PC-3 (cell line): ENCODE measurements around the gene HUWE1. TPM values are rescaled to one million over a fixed set of nuclear protein-coding genes. Genes with fewer than 3 reads are reported as not detected.

ENCODE experiments used
- ATAC-seq: fragments of 200-7000 bp; cut with Tn5 transposase; 2 replicates; pipeline ENCODE4 v1.9.1; 2020; ENCODE audit warnings: mild to moderate bottlenecking, moderate library complexity
- BruUV-seq: library from RNA; stranded (reverse); fragments of 400-500 nt; replicated peaks from 2 replicates; lab custom pipeline; 2021; lab: Mats Ljungman, UMichigan
- CTCF ChIA-PET: fragments of 300-600 bp; sonication (Branson Sonifier 250); formaldehyde crosslinking; loops from one replicate; lab custom pipeline; 2022; ENCODE audit warnings: antibody characterized with exemption; lab: Charles Lee
- POLR2A ChIA-PET: fragments of 300-600 bp; sonication (Branson Sonifier 250); formaldehyde crosslinking; loops from one replicate; lab custom pipeline; 2022; ENCODE audit warnings: antibody characterized with exemption; ENCODE audit not compliant: unreplicated experiment; lab: Charles Lee
- DNase-seq: peaks from one replicate; pipeline ENCODE4 v3.0.0-alpha.2; 2015
- H2AFZ ChIP-seq: fragments of 300-600 bp; sonication (generic); 2 replicates; pipeline ENCODE4 v1.6.0; 2016; ENCODE audit warnings: antibody characterized with exemption, low read length
- H3F3A ChIP-seq: fragments of 300-600 bp; sonication (generic); one replicate; pipeline ENCODE4 v1.6.0; 2017; ENCODE audit warnings: antibody characterized with exemption, low read length, control low read depth, mild to moderate bottlenecking; ENCODE audit not compliant: unreplicated experiment
- H3K27ac ChIP-seq: fragments of 300-600 bp; sonication (generic); 2 replicates; pipeline ENCODE4 v1.5.1; 2016; ENCODE audit warnings: mild to moderate bottlenecking, low read length
- H3K27me3 ChIP-seq: fragments of 300-600 bp; sonication (generic); 2 replicates; pipeline ENCODE4 v1.6.1; 2016; ENCODE audit warnings: low read length, mixed read lengths
- H3K36me3 ChIP-seq: fragments of 300-600 bp; sonication (generic); 2 replicates; pipeline ENCODE4 v1.6.1; 2016; ENCODE audit warnings: low read depth, mixed run types, low read length, mixed read lengths
- H3K4me1 ChIP-seq: fragments of 300-600 bp; sonication (generic); 2 replicates; pipeline ENCODE4 v1.5.1; 2016; ENCODE audit warnings: low read length; ENCODE audit not compliant: insufficient read depth
- H3K4me2 ChIP-seq: fragments of 300-600 bp; sonication (generic); 2 replicates; pipeline ENCODE4 v1.6.0; 2016; ENCODE audit warnings: low read length
- H3K4me3 ChIP-seq: fragments of 300-600 bp; sonication (generic); 2 replicates; pipeline ENCODE4 v1.5.1; 2016; ENCODE audit warnings: mild to moderate bottlenecking, low read length, mixed read lengths
- H3K79me2 ChIP-seq: fragments of 300-600 bp; sonication (generic); 2 replicates; pipeline ENCODE4 v1.6.1; 2017; ENCODE audit warnings: low read length, mixed read lengths
- H3K9ac ChIP-seq: fragments of 300-600 bp; sonication (generic); 2 replicates; pipeline ENCODE4 v1.6.0; 2016; ENCODE audit warnings: mild to moderate bottlenecking, low read length
- H3K9me2 ChIP-seq: fragments of 300-600 bp; sonication (generic); replicated peaks from 2 replicates; pipeline ENCODE4 v1.6.1; 2016; ENCODE audit warnings: mixed run types, low read length, mixed read lengths
- H3K9me3 ChIP-seq: fragments of 300-600 bp; sonication (generic); 2 replicates; pipeline ENCODE4 v1.6.1; 2016; ENCODE audit warnings: low read length, mixed read lengths
- H4K20me1 ChIP-seq: fragments of 300-600 bp; sonication (generic); 2 replicates; pipeline ENCODE4 v1.6.1; 2016; ENCODE audit warnings: low read length, mixed read lengths
- EZH2 ChIP-seq: fragments of 300-600 bp; sonication (generic); IDR thresholded peaks from one replicate; pipeline ENCODE4 v1.6.1; 2017; ENCODE audit warnings: antibody characterized with exemption, mild to moderate bottlenecking, low read length; ENCODE audit not compliant: unreplicated experiment
- EZH2phosphoT487 ChIP-seq: fragments of 300-600 bp; sonication (generic); IDR thresholded peaks from 2 replicates; pipeline ENCODE4 v1.6.1; 2018; ENCODE audit warnings: mild to moderate bottlenecking, antibody characterized with exemption, low read length, borderline replicate concordance
- intact Hi-C: fragments of 100-400 bp; cut with micrococcal nuclease; formaldehyde crosslinking; loops from 2 replicates; pipeline ENCODE4 v1.9.0; 2023
- total RNA-seq: library from RNA; depleted of rRNA; stranded (reverse); fragments of >200 nt; gene quantifications from 2 replicates; pipeline ENCODE4 v1.2.3, GENCODE V29; 2014
- TF ChIP-seq, protein P1 (sequence below): fragments of 300-600 bp; sonication (generic); conservative IDR thresholded peaks from 2 replicates; pipeline ENCODE4 v1.5.1; 2017; ENCODE audit warnings: antibody characterized with exemption, low read depth, mild to moderate bottlenecking, low read length

The HUWE1 gene
- total RNA-seq, 1 experiment from 2014 or later: 206 TPM

- Histone ChIP-seq H3K36me3 (peaks cover 97% of the 10 kb centered on the region), H3K9ac (no peak overlapping the region), H3K27ac (no peak overlapping the region), H3K9me3 (no peaks in the 10 kb centered on the region), H3K27me3 (no peaks in the 10 kb centered on the region), H3F3A (no peaks in the 10 kb centered on the region), H3K9me2 (no peaks in the 10 kb centered on the region), H4K20me1 (no peaks in the 10 kb centered on the region), H3K79me2 (no peaks in the 10 kb centered on the region), H3K4me2 (no peak overlapping the region), H3K4me3 (no peak overlapping the region), H2AFZ (no peak overlapping the region), H3K4me1 (no peaks in the 10 kb centered on the region)
- intact Hi-C loops: no loop called here
- ATAC-seq (no peak), DNase-seq (no peak)
- CTCF ChIA-PET: no interaction called here
- POLR2A ChIA-PET: no interaction called here
- no peak for TF ChIP-seq EZH2phosphoT487
- TF ChIP-seq, protein P1, sequence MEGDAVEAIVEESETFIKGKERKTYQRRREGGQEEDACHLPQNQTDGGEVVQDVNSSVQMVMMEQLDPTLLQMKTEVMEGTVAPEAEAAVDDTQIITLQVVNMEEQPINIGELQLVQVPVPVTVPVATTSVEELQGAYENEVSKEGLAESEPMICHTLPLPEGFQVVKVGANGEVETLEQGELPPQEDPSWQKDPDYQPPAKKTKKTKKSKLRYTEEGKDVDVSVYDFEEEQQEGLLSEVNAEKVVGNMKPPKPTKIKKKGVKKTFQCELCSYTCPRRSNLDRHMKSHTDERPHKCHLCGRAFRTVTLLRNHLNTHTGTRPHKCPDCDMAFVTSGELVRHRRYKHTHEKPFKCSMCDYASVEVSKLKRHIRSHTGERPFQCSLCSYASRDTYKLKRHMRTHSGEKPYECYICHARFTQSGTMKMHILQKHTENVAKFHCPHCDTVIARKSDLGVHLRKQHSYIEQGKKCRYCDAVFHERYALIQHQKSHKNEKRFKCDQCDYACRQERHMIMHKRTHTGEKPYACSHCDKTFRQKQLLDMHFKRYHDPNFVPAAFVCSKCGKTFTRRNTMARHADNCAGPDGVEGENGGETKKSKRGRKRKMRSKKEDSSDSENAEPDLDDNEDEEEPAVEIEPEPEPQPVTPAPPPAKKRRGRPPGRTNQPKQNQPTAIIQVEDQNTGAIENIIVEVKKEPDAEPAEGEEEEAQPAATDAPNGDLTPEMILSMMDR: no peak
- no peak for TF ChIP-seq EZH2
- BruUV-seq: no TSS peak
Observed at GRCh38 chrX:53587795-53588420, 98.6 kb downstream of the HUWE1 start.

GRCh38 chrX:53584891-53585290 lies 101.6 kb downstream of the HUWE1 start:
- ATAC-seq (no peak), DNase-seq (no peak)
- Histone ChIP-seq H3K4me3 (no peak overlapping the region), H3K9me2 (no peaks in the 10 kb centered on the region), H3K36me3 (peaks cover 97% of the 10 kb centered on the region), H3K9me3 (no peaks in the 10 kb centered on the region), H3K4me1 (no peaks in the 10 kb centered on the region), H2AFZ (no peak overlapping the region), H4K20me1 (no peaks in the 10 kb centered on the region), H3K27me3 (no peaks in the 10 kb centered on the region), H3K9ac (no peak overlapping the region), H3F3A (no peaks in the 10 kb centered on the region), H3K79me2 (no peaks in the 10 kb centered on the region), H3K27ac (no peak overlapping the region), H3K4me2 (no peak overlapping the region)
- BruUV-seq: no TSS peak
- intact Hi-C loops: no loop called here
- POLR2A ChIA-PET: no interaction called here
- CTCF ChIA-PET: no interaction called here
- TF ChIP-seq, protein P1: no peak
- no peak for TF ChIP-seq EZH2phosphoT487
- TF ChIP-seq EZH2: no peak

DNA sequence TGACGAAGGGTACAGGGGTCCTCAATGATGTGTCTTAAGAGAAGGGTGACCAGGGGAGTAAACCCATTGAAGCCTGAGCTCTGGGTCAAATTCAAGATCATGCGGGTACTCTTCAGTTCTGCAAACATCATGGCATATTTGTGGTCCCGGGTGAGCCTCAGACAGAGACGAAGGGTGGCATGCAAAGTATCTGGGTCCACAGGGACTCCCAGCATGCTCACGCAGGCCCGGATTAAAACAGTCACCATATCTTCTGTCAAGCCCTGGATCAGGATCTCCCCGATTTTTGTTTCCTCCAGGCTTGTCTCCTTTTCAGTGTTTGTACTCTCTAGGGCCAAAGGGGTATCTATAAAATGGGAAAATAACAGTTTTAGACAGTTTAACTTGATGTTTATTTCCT lies 102.9 kb downstream of the HUWE1 start:
- TF ChIP-seq EZH2 (no peak), EZH2phosphoT487 (no peak)
- TF ChIP-seq, protein P1: no peak
- ChIA-PET CTCF (no interaction called here), POLR2A (no interaction called here)
- no peaks in the 10 kb centered on the region for H3K27me3 ChIP-seq
- H3K4me1 ChIP-seq: no peaks in the 10 kb centered on the region
- H3K9ac ChIP-seq: no peak overlapping the region
- no peak overlapping the region for H3K4me2 ChIP-seq
- no peak overlapping the region for H3K27ac ChIP-seq
- H3F3A ChIP-seq: no peaks in the 10 kb centered on the region
- H4K20me1 ChIP-seq: no peaks in the 10 kb centered on the region
- intact Hi-C loops: no loop called here
- H2AFZ ChIP-seq: no peak overlapping the region
- BruUV-seq: TSS peak; percentile 69
- ATAC-seq (no peak), DNase-seq (no peak)
- H3K9me2 ChIP-seq: no peaks in the 10 kb centered on the region
- no peak overlapping the region for H3K4me3 ChIP-seq
- H3K9me3 ChIP-seq: no peaks in the 10 kb centered on the region
- peaks cover 86% of the 10 kb centered on the region for H3K36me3 ChIP-seq
- no peaks in the 10 kb centered on the region for H3K79me2 ChIP-seq
